ENCODE measurements around the gene UCHL3.

DNA sequence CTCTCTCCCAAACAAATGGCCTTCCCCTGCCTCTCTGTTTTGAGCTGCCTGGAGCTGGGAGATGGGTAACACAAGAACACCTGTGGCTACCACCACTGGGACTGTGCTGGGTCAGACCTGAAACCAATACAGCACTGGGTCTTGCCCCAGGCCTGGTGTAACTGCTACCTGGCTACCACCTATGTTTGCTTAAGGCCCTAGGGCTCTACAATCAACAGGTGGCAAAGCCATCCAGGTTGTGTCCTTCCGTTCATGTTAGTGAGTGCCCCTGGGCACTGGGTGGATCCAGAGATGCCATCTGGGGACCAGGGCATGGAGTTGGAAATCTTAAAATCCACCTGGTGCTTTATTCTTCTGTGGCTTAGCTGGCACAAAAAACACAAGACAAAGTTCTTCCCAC, 67.6 kb downstream of the UCHL3 start:
- no peak for TF ChIP-seq EZH2phosphoT487 (IDR thresholded peaks at IDR 0.05; ENCODE audit: borderline replicate concordance)
- TF ChIP-seq, protein P1, sequence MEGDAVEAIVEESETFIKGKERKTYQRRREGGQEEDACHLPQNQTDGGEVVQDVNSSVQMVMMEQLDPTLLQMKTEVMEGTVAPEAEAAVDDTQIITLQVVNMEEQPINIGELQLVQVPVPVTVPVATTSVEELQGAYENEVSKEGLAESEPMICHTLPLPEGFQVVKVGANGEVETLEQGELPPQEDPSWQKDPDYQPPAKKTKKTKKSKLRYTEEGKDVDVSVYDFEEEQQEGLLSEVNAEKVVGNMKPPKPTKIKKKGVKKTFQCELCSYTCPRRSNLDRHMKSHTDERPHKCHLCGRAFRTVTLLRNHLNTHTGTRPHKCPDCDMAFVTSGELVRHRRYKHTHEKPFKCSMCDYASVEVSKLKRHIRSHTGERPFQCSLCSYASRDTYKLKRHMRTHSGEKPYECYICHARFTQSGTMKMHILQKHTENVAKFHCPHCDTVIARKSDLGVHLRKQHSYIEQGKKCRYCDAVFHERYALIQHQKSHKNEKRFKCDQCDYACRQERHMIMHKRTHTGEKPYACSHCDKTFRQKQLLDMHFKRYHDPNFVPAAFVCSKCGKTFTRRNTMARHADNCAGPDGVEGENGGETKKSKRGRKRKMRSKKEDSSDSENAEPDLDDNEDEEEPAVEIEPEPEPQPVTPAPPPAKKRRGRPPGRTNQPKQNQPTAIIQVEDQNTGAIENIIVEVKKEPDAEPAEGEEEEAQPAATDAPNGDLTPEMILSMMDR (conservative IDR thresholded peaks at IDR 0.05; ENCODE audit: low read length), result no peak

Data from Loucy (cell line).